ENCODE results near the gene PLEKHM1.

The PLEKHM1 gene

GRCh38 chr17:45391291-45391690 is 99.2 kb downstream of the PLEKHM1 start:
- no peak for TF ChIP-seq CTCF (IDR thresholded peaks at IDR 0.05; ENCODE audit: low read depth, low read length)
- DNase-seq (ENCODE audit: extremely low read depth, low read depth), result no peak

GRCh38 chr17:45389354-45389753 is 101.2 kb downstream of the PLEKHM1 start:
- DNase-seq (ENCODE audit: extremely low read depth, low read depth), result no peak
- no peak for TF ChIP-seq CTCF (IDR thresholded peaks at IDR 0.05; ENCODE audit: low read depth, low read length)

- no peak for TF ChIP-seq CTCF (IDR thresholded peaks at IDR 0.05; ENCODE audit: low read depth, low read length)
- DNase-seq (ENCODE audit: extremely low read depth, low read depth), result no peak
These were observed 101.8 kb downstream of the PLEKHM1 start for GRCh38 chr17:45388604-45389325.

GRCh38 chr17:45387739-45388138 is 102.8 kb downstream of the PLEKHM1 start:
- no peak for DNase-seq (ENCODE audit: extremely low read depth, low read depth)
- no peak for TF ChIP-seq CTCF (IDR thresholded peaks at IDR 0.05; ENCODE audit: low read depth, low read length)

GRCh38 chr17:45386178-45386577 is 104.3 kb downstream of the PLEKHM1 start:
- no peak for DNase-seq (ENCODE audit: extremely low read depth, low read depth)
- TF ChIP-seq CTCF (IDR thresholded peaks at IDR 0.05; ENCODE audit: low read depth, low read length), result no peak
